Mammary epithelial cell (primary cell): ENCODE measurements around the gene ACVRL1.

ENCODE experiments used
- CTCF ChIP-seq, 2 donors: IDR thresholded peaks in 1 of 2; conservative IDR thresholded peaks in 1 of 2; 2 replicates each; pipeline ENCODE4 v1.5.1; 2011 to 2012; ENCODE audit warnings: inconsistent platforms in 2 of 2, low read length in 2 of 2, mild to moderate bottlenecking in 2 of 2, control low read depth in 1 of 2, low read depth in 1 of 2; ENCODE audit not compliant: insufficient read depth in 1 of 2; ENCODE audit errors: extremely low read depth in 1 of 2
- EZH2 ChIP-seq: IDR thresholded peaks from 2 replicates; pipeline ENCODE4 v1.6.1; 2012; ENCODE audit warnings: low read length, inconsistent platforms, borderline replicate concordance

GRCh38 chr12:51874486-51874885, 32.8 kb upstream of the ACVRL1 start:
- TF ChIP-seq CTCF (conservative IDR thresholded peaks at IDR 0.05 in 1 of 2, IDR thresholded peaks at IDR 0.05 in 1 of 2; ENCODE audit: extremely low read depth in 1 of 2, insufficient read depth in 1 of 2, low read depth in 1 of 2, low read length in 2 of 2), result no peak
- TF ChIP-seq EZH2, result no peak
